Measurements from ENCODE around the gene ZNF518A. TPM values are rescaled to one million over a fixed set of nuclear protein-coding genes. Genes with fewer than 3 reads are reported as not detected.

Gene ZNF518A
- total and polyA plus RNA-seq, 10 of the 15 experiments (the other 5 are each of a cell fraction or from before 2014, with no cell fraction given): 3.7 to 24.4 (median 15.4) TPM

GRCh38 chr10:96122824-96123223 lies 7.3 kb upstream of the ZNF518A start (continued):
- TF ChIP-seq SP1 (IDR thresholded peaks at IDR 0.05; ENCODE audit: low read depth, low read length) (no peak), NKRF (conservative IDR thresholded peaks at IDR 0.05) (no peak), SUZ12 (IDR thresholded peaks at IDR 0.05; ENCODE audit: unreplicated experiment) (no peak), JUNB (IDR thresholded peaks at IDR 0.05) (peak; percentile 81), ATF7 (IDR thresholded peaks at IDR 0.05; ENCODE audit: low read depth) (peak; percentile 19; the same call in 1 of the 2 replicates), ATF3 (IDR thresholded peaks at IDR 0.05; ENCODE audit: borderline replicate concordance, extremely low read depth, low read depth, low read length) (no peak), ZBED1 (IDR thresholded peaks at IDR 0.05; ENCODE audit: borderline replicate concordance) (no peak), POLR2AphosphoS2 (IDR thresholded peaks at IDR 0.05; ENCODE audit: low read depth, low read length) (no peak), GABPA (IDR thresholded peaks at IDR 0.05; ENCODE audit: low read depth) (no peak)

Data from GM12878 (cell line).